GM18868 (cell line): ENCODE data around the gene CYP51A1.
A peak's percentile ranks its signal among the peaks of the same experiment; 100 is the strongest.
"Not testable (repeated sequence)": the region's sequence is repeated elsewhere in the genome, so short reads cannot be mapped to it uniquely, and the experiment has no call there.

ENCODE experiments used
- ATAC-seq: cut with Tn5 transposase; IDR thresholded peaks from one replicate; pipeline ENCODE4 v1.9.1; 2021; ENCODE audit warnings: mild to moderate bottlenecking, moderate library complexity; ENCODE audit not compliant: unreplicated experiment

CYP51A1 gene

DNA sequence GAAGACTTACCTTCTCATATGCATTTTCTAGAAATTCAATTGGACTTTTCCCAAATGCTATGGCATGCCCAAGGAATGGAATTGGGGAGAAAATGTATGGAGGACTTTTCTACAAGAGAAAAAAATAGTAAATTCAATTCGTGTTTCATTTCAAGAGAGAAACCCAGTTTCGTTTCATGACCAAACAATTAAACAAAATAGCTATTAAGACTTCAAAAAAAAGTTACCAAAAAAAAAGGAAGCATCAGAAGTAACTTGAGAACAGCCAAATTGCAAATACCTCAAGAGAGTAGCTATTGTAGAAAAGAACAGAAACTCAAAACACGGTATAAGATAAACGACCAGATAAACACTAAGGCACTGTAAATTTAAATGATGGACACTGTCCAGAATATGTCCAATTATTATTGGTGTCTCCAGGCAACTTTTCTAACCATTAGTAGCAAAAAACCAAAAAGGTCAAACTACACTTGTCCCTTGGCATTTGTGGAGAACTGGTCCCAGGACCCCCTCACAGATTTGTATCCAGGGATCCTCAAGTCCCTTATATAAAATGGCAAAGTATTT lies 2.4 kb downstream of the CYP51A1 start:
- no peak for ATAC-seq

DNA sequence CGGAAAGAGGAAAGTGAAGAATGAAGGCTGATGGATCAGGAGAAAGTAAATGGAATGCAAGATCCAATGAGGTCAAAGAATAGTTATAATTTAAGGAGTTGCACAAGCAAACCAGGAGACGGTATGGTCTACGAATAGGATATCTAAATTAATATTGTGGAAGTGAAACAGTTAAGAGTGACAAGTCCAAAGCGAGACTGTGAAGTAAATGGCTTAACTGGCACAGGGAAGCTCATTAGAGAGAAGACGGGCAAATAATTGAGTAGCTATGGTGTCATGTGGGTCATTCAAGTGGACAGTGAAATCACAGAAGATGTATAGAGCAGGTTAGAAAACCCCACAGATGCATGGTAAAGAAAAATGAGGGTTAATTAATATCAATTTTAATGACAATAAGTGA lies 3.2 kb downstream of the CYP51A1 start:
- no peak for ATAC-seq

DNA sequence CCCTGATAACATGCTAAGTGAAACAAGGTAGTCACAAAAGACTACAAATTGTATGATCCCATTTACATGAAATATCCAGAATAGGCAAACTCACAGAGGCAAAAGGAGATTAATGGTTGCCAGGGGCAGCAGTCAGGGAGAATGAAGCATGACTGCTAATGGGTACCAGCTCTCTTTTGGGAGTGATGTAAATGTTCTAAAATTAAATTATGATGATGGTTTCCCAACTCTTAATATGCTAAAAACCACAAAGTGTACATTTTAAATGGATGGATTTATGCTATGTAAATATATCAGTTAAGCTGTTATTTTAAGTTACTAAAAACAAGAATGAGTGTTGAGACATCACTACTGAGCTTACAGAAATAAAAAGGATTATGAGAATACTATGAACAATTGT lies 12.6 kb downstream of the CYP51A1 start:
- ATAC-seq, result no peak

DNA sequence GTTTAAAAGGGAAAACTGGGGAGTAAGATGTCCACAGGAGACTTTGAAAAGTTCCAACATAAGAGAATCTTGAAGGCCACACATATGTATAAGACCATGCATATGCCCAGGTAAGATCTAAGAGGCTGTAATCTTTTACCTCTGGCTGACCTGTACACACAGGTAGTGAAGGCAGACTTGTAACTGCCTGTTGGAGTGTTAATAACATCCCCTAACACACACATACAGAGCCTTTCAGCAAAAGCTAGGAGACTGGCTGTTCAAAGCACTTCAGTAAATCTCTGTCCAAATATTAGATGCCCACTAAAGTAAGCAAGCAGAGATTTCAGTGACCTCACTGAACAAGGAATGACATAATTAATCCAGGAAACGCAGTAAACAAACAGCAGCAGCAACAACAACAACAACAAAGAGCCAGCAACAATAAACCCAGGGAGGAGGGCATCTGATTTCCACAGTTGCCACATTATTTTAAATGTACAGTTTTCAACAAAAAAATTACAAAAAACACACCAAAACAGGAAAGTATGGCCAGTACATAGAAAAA lies 15.0 kb downstream of the CYP51A1 start:
- no peak for ATAC-seq

DNA sequence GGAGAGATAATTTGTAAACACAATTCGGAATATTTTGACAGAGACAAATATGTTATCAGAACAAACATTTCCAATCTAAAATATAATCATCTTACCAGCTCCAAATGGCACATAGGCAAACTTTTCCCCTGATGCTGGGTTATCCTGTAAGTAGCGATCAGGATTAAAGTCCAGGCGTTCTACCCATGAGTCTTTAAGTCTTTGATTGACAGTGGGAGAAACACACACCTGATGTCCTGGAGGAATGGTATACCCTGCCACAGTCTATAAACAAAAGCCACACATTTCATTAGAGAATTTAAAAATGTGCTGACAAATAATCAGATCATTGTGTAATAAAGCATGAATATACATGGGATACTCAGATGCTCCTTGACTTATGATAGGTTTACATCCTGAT lies 17.3 kb downstream of the CYP51A1 start:
- no peak for ATAC-seq

DNA sequence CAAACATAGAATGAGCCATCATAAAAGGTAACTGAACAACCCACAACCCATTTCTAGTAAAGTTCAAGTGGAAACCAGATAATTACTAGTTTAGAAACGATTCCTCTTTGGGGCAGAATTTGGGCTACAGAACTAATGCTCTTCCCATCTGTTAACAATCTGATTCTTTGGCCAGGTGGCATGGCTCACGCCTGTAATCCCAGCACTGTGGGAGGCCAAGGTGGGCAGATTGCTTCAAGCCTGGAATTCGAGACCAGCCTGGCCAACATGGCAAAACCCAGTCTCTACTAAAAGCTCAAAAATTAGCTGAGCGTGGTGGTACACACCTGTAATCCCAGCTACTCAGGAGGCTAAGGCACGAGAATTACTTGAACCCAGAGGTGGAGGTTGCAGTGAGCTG lies 18.5 kb downstream of the CYP51A1 start:
- ATAC-seq, result no peak

DNA sequence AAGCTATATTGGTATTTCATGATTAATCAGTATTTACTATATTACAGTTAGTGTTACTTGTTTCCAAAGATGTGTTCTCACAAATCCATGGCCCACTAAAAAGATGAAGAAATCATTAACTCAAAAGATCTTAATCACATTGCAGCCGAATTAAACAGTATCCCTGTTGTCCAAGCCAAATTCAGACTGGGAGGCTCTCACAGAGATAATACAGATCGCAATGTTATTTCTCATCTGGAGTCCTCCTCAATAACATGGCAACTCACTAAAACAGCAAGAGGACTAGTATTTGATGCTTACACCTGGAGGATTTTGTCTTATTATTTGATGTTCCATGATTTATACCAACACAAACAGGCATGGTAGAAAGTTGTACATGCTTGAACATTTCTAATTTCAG lies 23.4 kb downstream of the CYP51A1 start:
- ATAC-seq, result no peak

DNA sequence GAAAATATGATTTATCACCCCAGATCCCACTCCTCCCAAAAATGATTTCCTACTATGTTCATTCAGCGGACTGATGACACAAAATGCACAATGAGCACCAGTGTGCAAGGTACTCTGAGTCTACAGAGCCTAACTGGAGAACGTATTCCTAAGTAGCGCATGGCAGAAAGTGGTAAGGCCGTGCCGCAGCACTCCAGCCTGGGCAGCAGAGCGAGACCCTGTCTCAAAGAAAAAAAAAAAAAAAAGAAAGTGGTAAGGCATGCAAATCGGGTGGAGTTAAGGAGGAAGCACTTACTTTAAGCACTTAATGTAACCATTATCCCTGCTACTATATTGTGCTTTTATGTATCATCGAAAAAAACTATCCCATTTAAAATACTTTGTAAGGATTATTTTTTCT lies 25.5 kb downstream of the CYP51A1 start:
- no peak for ATAC-seq

DNA sequence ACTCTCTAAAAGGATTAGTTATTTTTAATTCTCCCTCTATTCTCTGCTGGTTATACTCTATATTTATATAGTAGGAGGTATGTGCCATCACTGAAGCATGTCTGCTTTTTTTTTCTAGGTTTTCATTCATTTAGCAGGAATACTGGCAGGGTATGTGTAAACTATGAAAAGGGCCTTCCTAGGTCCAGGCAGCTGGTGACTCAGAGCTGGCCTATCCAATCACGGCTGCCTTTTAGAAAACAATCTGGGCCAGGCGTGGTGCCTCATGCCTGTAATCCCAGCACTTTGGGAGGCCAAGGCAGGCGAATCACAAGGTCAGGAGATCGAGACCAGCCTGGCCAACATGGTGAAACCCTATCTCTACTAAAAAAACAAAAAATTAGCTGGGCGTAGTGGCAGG lies 31.4 kb downstream of the CYP51A1 start:
- not testable (repeated sequence) for ATAC-seq

DNA sequence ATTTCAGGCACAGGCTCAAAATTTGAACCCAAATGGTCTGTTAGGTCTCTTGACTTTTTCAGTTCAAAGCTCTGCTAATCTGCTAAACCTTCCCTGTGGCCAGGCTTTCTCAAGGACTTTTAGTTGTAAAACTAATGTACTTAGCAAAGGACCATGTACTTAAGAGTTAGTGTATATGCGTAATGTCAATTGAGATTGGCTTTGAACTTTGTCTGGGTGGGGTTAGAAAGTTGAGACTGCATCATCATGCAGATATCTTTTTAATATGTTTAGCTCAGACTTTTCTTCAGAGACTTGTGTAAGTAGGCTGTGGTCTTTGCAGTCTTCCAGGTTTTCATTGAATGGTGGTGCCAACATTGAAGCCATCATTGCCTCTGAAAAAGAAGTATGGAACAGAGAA lies 33.7 kb downstream of the CYP51A1 start:
- no peak for ATAC-seq

DNA sequence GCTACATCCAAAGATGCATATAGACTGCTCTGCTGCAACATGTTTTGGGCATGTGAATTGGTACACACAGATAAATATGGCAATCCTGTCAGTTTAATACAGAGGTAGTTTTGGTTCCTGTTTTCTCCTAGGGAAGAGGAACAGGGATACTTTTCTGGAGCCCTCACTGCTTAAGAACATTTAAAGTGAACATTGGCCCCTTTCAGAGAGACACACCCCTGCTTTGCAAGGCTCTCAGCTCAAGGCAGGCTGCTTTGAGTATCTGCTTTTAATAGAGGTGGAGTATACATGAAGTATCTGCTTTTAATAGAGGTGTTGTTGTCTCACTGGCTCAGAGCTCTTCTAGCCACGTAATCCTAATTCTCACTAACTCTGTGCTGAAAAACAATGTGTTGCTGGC lies 38.9 kb downstream of the CYP51A1 start:
- ATAC-seq, result no peak

DNA sequence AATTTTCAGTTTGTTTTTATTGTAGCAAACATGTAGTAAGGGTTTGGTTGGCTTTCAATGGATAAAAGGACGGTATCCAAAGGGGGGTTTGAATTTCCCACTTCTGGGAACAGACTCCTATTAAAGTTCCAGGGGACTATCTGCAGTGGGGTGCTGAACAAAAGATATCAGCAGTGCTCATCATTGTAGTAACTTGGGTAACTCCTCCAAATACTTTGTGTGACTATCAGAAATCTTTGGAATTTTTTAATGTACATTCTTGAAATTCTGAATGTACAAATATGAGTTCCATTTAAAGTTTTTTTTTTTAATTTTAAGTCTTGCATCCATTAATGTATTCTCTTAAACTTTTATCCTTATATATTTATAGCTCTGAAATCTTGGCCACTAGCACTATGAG lies 42.1 kb downstream of the CYP51A1 start:
- ATAC-seq, result no peak

DNA sequence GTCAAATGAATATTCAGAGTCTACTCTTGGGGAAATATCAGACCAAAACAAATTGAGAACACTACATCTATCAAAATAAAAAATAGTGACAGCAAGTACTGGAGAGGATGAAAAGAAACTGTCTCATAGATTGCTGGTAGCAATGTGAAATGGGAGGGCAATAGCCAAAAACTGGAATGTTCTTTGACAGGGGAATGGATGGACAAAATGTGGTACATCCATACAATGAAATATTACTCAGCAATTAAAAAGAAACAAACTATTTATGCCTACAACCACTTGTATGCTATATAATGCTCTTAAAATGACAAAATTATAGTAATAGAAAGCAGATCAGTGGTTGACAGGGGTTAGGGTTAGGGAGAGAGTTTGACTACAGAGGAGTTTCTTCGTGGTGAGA lies 46.0 kb downstream of the CYP51A1 start:
- ATAC-seq, result no peak

DNA sequence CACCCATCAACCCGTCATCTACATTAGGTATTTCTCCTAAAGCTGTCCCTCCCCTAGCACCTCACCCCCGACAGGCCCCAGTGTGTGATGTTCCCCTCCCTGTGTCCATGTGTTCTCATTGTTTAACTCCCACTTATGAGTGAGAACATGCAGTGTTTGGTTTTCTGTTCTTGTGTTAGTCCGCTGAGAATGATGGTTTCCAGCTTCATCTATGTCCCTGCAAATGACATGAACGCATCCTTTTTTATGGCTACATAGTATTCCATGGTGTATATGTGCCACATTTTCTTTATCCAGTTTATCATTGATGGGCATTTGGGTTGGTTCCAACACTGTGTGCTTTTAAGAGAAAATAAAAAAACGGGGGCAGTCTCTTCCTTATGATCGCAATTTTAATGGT lies 50.4 kb downstream of the CYP51A1 start:
- ATAC-seq, result not testable (repeated sequence)

DNA sequence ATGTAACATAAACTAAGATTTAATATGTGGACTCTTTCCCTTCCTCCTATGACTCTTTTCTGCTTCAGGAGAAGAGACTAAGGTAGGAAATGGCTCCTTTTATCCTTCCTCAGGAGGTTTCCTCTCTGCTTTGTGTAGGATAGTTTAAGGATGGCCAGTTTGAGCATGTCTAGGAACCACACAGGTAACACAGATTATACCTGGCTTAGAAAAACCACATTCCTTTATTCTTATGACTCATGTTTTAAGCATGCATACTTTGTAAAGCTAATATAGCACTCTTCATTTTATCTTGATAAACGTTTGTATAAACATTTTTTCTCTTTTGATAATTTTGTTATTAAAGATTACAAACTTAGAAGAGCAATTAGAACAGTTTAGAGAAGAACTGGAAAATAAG lies 57.8 kb downstream of the CYP51A1 start:
- ATAC-seq, result no peak

DNA sequence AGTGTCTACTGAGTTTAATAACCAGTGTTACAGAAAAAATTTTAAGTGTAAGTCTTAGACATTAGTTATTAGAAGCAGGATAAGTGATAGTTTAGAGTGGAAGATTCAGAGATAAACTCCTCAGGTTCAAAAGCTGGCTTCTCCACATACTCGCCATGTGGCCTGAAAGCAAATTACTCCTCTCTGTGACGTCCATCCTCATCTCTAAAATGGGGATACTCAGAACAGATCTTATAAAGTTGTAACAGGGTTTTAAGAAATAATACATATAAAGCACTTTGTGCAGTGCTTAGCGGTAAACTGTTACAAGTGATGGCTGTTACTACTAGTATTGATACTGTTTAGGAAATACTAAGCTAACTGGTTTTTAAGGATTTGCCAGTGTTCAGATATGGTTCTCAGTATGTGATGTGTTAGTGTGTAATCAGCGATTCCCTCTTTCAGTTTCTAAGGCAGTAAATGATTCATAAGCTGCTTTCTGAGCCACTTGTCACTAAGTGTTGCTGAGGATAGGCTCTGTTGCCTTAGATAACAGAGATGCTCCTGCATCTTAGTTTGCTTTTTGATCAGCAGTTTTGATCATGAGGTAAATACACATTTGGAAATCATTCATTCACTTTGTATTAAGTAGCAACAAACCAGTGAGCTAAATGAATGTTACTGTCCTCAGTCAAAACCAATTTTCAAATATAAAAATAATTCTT lies 58.7 kb downstream of the CYP51A1 start:
- ATAC-seq, result peak; percentile 97

DNA sequence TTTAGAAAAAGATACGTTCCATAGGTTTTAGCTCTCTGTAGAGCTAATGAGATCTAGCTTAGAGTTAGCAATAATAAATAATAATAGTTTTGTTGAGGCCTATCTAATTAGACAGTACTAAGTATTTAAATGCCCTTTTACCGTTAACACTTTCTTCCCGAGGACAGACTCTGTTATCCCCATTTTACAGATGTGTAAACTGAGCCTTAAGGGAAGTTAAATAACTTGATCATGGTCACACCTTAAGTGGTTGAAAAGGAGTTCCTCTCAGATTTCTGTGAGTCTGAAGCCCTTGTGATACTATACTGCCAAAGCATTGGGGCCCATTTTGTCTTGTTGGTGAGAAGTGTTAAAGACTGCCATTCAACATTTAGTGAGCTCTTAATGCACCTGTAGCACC lies 61.6 kb downstream of the CYP51A1 start:
- ATAC-seq, result no peak

DNA sequence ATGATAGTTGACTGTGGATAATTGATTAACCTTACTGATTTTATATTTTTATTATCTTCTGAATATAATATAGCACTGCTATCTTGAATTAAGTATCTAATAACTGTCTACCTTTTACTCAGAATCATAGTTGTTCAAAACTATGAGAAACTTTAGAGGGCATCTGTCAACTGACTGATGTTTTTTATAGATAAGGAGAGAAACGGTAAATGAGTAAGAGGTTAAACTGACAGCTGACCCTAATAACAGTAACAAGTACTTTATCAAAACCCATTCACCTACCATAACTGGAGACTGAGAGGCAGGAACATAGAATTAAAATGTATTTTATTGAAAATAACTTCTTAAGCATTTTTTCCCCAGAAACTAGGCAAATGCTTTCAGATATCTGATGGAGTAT lies 62.2 kb downstream of the CYP51A1 start:
- no peak for ATAC-seq

DNA sequence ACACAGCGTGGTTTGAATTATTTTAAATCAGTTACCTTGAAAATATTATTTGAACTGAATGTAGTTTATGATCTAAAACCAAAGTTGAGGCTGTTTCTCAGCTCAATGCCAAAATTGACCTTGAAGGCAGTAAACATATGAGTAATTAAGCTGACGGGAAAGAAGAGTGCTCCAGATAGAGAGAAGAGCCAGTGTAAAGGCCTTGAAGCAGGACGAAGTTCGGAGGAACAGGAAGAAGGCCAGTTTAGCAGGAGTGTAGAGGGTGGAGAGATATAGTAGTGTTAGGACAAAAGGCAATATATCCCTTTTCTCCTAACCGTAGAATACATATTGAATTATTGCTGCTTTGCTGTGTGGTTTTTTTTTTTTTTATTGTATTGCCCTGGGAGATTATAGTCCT lies 63.2 kb downstream of the CYP51A1 start:
- no peak for ATAC-seq

DNA sequence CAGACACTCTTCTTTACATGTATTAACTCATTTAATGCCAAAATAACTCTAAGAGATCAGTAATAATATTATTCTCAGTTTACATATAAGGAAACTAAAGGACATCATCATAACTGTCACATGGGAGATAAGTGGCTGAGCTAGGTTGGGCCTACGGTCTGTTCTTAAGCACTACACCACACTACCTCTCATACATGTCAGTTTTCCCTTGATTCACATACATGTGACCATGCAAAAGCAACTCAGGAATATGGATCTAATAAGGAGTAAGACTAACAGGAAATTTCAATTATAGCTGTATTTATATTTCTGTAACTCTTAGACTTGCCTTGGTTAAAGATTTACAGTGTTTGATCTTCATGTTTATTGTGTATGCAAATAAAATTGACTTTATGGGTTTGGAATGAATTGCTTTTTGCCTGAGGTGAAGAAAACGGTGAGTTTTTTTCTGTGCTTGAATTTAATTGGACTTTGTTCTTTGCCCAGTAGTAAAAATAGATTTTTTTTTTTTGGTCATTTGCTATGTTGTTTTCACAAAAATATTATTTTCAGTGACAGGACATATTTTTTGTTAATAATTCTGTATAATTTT lies 69.7 kb downstream of the CYP51A1 start:
- ATAC-seq, result no peak
